IMR-90 (cell line): ENCODE data around the gene OR1S2. TPM values are rescaled to one million over a fixed set of nuclear protein-coding genes. Genes with fewer than 3 reads are reported as not detected.

Experiments
- ATAC-seq: fragments of 200-7000 bp; cut with Tn5 transposase; 2 replicates; pipeline ENCODE4 v1.9.1; 2020; ENCODE audit warnings: low read depth, mild to moderate bottlenecking, moderate library complexity
- BruUV-seq: library from RNA; stranded (reverse); fragments of 400-500 nt; replicated peaks from 2 replicates; lab custom pipeline; 2021; lab: Mats Ljungman, UMichigan
- CTCF ChIA-PET: fragments of 300-600 bp; formaldehyde crosslinking; extraction: SDS; loops from one replicate; lab custom pipeline; 2021; ENCODE audit warnings: antibody characterized with exemption; lab: Yijun Ruan, JAX
- POLR2A ChIA-PET: fragments of 300-600 bp; sonication (Branson Sonifier 250); formaldehyde crosslinking; loops from one replicate; lab custom pipeline; 2022; ENCODE audit warnings: antibody characterized with exemption; ENCODE audit not compliant: unreplicated experiment; lab: Charles Lee
- DNase-seq: peaks from one replicate; pipeline ENCODE4 v3.0.0; 2013
- H2AFZ ChIP-seq: replicated peaks from 2 replicates; pipeline ENCODE3; 2013; ENCODE audit warnings: low read length, mild to moderate bottlenecking; ENCODE audit not compliant: poor library complexity
- H2AK5ac ChIP-seq: 2 replicates; pipeline ENCODE4 v1.6.1; 2013; ENCODE audit warnings: low read depth, low read length, inconsistent platforms
- H2AK9ac ChIP-seq: replicated peaks from 2 replicates; pipeline ENCODE3; 2013; ENCODE audit warnings: mild to moderate bottlenecking, low read depth, low read length, moderate library complexity; ENCODE audit not compliant: poor library complexity
- H2BK120ac ChIP-seq: 2 replicates; pipeline ENCODE4 v1.6.1; 2013; ENCODE audit warnings: low read depth, low read length, inconsistent platforms
- H2BK15ac ChIP-seq: 3 replicates; pipeline ENCODE4 v1.6.1; 2013; ENCODE audit warnings: low read depth, low read length, inconsistent platforms
- H2BK20ac ChIP-seq: 2 replicates; pipeline ENCODE4 v1.6.1; 2013; ENCODE audit warnings: low read depth, mild to moderate bottlenecking, inconsistent platforms, low read length, moderate library complexity
- H2BK5ac ChIP-seq: 2 replicates; pipeline ENCODE4 v1.6.1; 2013; ENCODE audit warnings: mild to moderate bottlenecking, low read depth, low read length, inconsistent platforms; ENCODE audit not compliant: poor library complexity, severe bottlenecking
- H3K14ac ChIP-seq: replicated peaks from 2 replicates; pipeline ENCODE4 v1.6.1; 2013; ENCODE audit warnings: low read depth, low read length, inconsistent platforms
- H3K18ac ChIP-seq: 2 replicates; pipeline ENCODE4 v1.6.1; 2013; ENCODE audit warnings: low read depth, low read length, control low read depth
- H3K23ac ChIP-seq: 2 replicates; pipeline ENCODE4 v1.6.1; 2013; ENCODE audit warnings: low read depth, low read length, inconsistent platforms
- H3K27ac ChIP-seq: 2 replicates; pipeline ENCODE4 v1.5.1; 2013; ENCODE audit warnings: mild to moderate bottlenecking, control low read depth, low read length; ENCODE audit not compliant: insufficient read depth
- H3K27me3 ChIP-seq: 2 replicates; pipeline ENCODE4 v1.6.1; 2013; ENCODE audit warnings: low read length; ENCODE audit not compliant: control insufficient read depth, insufficient read depth
- H3K36me3 ChIP-seq: 2 replicates; pipeline ENCODE4 v1.6.1; 2013; ENCODE audit warnings: low read length, mixed read lengths; ENCODE audit not compliant: control insufficient read depth, insufficient read depth
- H3K4ac ChIP-seq: 2 replicates; pipeline ENCODE4 v1.6.1; 2013; ENCODE audit warnings: low read depth, low read length, inconsistent platforms
- H3K4me1 ChIP-seq: 2 replicates; pipeline ENCODE4 v1.6.1; 2013; ENCODE audit warnings: low read length, mixed read lengths; ENCODE audit not compliant: control insufficient read depth, insufficient read depth
- H3K4me2 ChIP-seq: 2 replicates; pipeline ENCODE4 v1.6.1; 2013; ENCODE audit warnings: low read depth, mild to moderate bottlenecking, control low read depth, low read length, moderate library complexity
- H3K4me3 ChIP-seq: 2 replicates; pipeline ENCODE4 v1.5.1; 2013; ENCODE audit warnings: low read depth, mild to moderate bottlenecking, control low read depth, low read length, moderate library complexity; ENCODE audit not compliant: insufficient read depth
- H3K56ac ChIP-seq: 2 replicates; pipeline ENCODE4 v1.6.1; 2013; ENCODE audit warnings: low read length, inconsistent platforms; ENCODE audit not compliant: insufficient read depth; ENCODE audit errors: extremely low read depth
- H3K79me1 ChIP-seq, 2 experiments: 2 replicates each; pipeline ENCODE4 v1.6.1; 2013; ENCODE audit warnings: low read length in 2 of 2, inconsistent platforms in 1 of 2, low read depth in 1 of 2
- H3K9ac ChIP-seq: 2 replicates; pipeline ENCODE4 v1.6.1; 2013; ENCODE audit warnings: low read depth, low read length, control low read depth
- H3K9me1 ChIP-seq: 2 replicates; pipeline ENCODE4 v1.6.1; 2013; ENCODE audit warnings: low read length, inconsistent platforms; ENCODE audit not compliant: insufficient read depth
- H3K9me3 ChIP-seq: 2 replicates; pipeline ENCODE4 v1.6.1; 2013; ENCODE audit warnings: low read length; ENCODE audit not compliant: control insufficient read depth, insufficient read depth
- H4K20me1 ChIP-seq: 2 replicates; pipeline ENCODE4 v1.6.1; 2013; ENCODE audit warnings: low read length, inconsistent platforms; ENCODE audit not compliant: insufficient read depth
- H4K5ac ChIP-seq: 2 replicates; pipeline ENCODE4 v1.6.1; 2013; ENCODE audit warnings: mild to moderate bottlenecking, low read depth, low read length, control low read depth
- H4K8ac ChIP-seq, 2 experiments: 2 replicates each; pipeline ENCODE4 v1.6.1; 2013; ENCODE audit warnings: low read depth in 2 of 2, low read length in 2 of 2, control low read depth in 1 of 2, inconsistent platforms in 1 of 2
- H4K91ac ChIP-seq: 2 replicates; pipeline ENCODE4 v1.6.1; 2013; ENCODE audit warnings: low read depth, low read length, inconsistent platforms; ENCODE audit not compliant: insufficient read depth
- CEBPB ChIP-seq: IDR thresholded peaks from 2 replicates; pipeline ENCODE4 v1.6.1; 2012; ENCODE audit warnings: low read depth, low read length, improper control_type of control experiment
- CHD1 ChIP-seq: IDR thresholded peaks from 2 replicates; pipeline ENCODE4 v1.6.1; 2012; ENCODE audit warnings: low read depth, low read length, improper control_type of control experiment
- MAZ ChIP-seq: IDR thresholded peaks from 2 replicates; pipeline ENCODE4 v1.6.1; 2012; ENCODE audit warnings: low read depth, mild to moderate bottlenecking, low read length, improper control_type of control experiment, moderate library complexity, borderline replicate concordance
- POLR2A ChIP-seq: IDR thresholded peaks from 2 replicates; pipeline ENCODE4 v1.6.1; 2012; ENCODE audit warnings: mild to moderate bottlenecking, low read depth, low read length
- RAD21 ChIP-seq: IDR thresholded peaks from 2 replicates; pipeline ENCODE4 v1.6.1; 2012; ENCODE audit warnings: low read length, improper control_type of control experiment
- RCOR1 ChIP-seq: IDR thresholded peaks from 2 replicates; pipeline ENCODE4 v1.6.1; 2012; ENCODE audit warnings: mild to moderate bottlenecking, low read length, improper control_type of control experiment; ENCODE audit not compliant: insufficient replicate concordance
- RFX5 ChIP-seq: IDR thresholded peaks from 2 replicates; pipeline ENCODE4 v1.8.0; 2012; ENCODE audit warnings: low read depth, mild to moderate bottlenecking, low read length, moderate library complexity
- SMC3 ChIP-seq: fragments of 150-350 bp; IDR thresholded peaks from 2 replicates; pipeline ENCODE4 v1.6.1; 2016; ENCODE audit warnings: low read depth, mild to moderate bottlenecking, antibody characterized with exemption, low read length, moderate library complexity
- USF2 ChIP-seq: fragments of 150-350 bp; IDR thresholded peaks from 2 replicates; pipeline ENCODE4 v1.6.1; 2017; ENCODE audit warnings: mild to moderate bottlenecking, antibody characterized with exemption, low read length, low read depth
- dilution Hi-C: fragments of 300-500 bp; cut with HindIII; formaldehyde crosslinking; loops from one replicate; pipeline ENCODE4 v1.14.3; 2018; ENCODE audit warnings: low sequenced_read_pairs; ENCODE audit not compliant: unreplicated experiment
- in situ Hi-C: fragments of 300-500 bp; cut with MboI; formaldehyde crosslinking; loops from 3 replicates; pipeline ENCODE4 v1.14.3; 2019; ENCODE audit warnings: low sequenced_read_pairs, inconsistent platforms, mixed read lengths
- intact Hi-C: fragments of 100-400 bp; cut with micrococcal nuclease; formaldehyde crosslinking; loops from 2 replicates; pipeline ENCODE4 v1.10.0; 2022
- polyA plus RNA-seq, 3 experiments: library from polyadenylated mRNA; depleted of rRNA; stranded (reverse); fragments of >200 nt; gene quantifications; 2 replicates each; pipeline ENCODE4 v1.2.3, GENCODE V29; 2012; ENCODE audit warnings: low replicate concordance in 1 of 3
- total RNA-seq: library from RNA; depleted of rRNA; stranded (reverse); fragments of >200 nt; gene quantifications from 2 replicates; pipeline ENCODE4 v1.2.3, GENCODE V29; 2012

OR1S2 gene
- total and polyA plus RNA-seq, 2 of the 4 experiments (the other 2 are of a cell fraction), result not detected

GRCh38 chr11:58193391-58193790, 10.6 kb downstream of the OR1S2 start:
- ATAC-seq (no peak), DNase-seq (no peak)
- no peak overlapping the region for H3K4me3 ChIP-seq
- H3K27me3 ChIP-seq, result 0 out of 2 replicates have a peak, but pooled peaks cover under 1% of the 10 kb centered on the region
- dilution Hi-C loops, result no loop called here
- BruUV-seq, result no TSS peak
- CTCF ChIA-PET, result no interaction called here
- POLR2A ChIA-PET, result no interaction called here
- no peak overlapping the region for H2BK120ac ChIP-seq
- H2AK9ac ChIP-seq, result no peak overlapping the region
- H3K9me1 ChIP-seq, result no peaks in the 10 kb centered on the region
- H4K8ac ChIP-seq, result no peak overlapping the region
- H3K4me2 ChIP-seq, result no peak overlapping the region
- H2BK5ac ChIP-seq, result no peak overlapping the region
- H4K5ac ChIP-seq, result no peak overlapping the region
- intact Hi-C loops, result no loop called here
- no peak overlapping the region for H3K18ac ChIP-seq
- no peaks in the 10 kb centered on the region for H3K36me3 ChIP-seq
- no peak overlapping the region for H3K9ac ChIP-seq
- no peak overlapping the region for H3K27ac ChIP-seq
- H2AK5ac ChIP-seq, result no peak overlapping the region
- no peak overlapping the region for H2AFZ ChIP-seq
- no peak for TF ChIP-seq CHD1
- no peak for TF ChIP-seq RAD21
- TF ChIP-seq RFX5, result no peak
- no peak for TF ChIP-seq POLR2A
- TF ChIP-seq SMC3, result no peak
- no peak for TF ChIP-seq MAZ
- no peak for TF ChIP-seq USF2
- TF ChIP-seq CEBPB, result no peak
- TF ChIP-seq RCOR1, result no peak
- H3K79me1 ChIP-seq, result no peaks in the 10 kb centered on the region
- no peak overlapping the region for H2BK15ac ChIP-seq
- no peak overlapping the region for H3K23ac ChIP-seq
- H3K9me3 ChIP-seq, result no peaks in the 10 kb centered on the region
- no peak overlapping the region for H3K56ac ChIP-seq
- no peak overlapping the region for H3K14ac ChIP-seq
- no peak overlapping the region for H4K91ac ChIP-seq
- in situ Hi-C loops, result no loop called here
- H3K4me1 ChIP-seq, result no peaks in the 10 kb centered on the region
- H4K20me1 ChIP-seq, result no peaks in the 10 kb centered on the region
- no peak overlapping the region for H2BK20ac ChIP-seq
- no peak overlapping the region for H3K4ac ChIP-seq
